Keratinocyte (primary cell): Measurements from ENCODE around the gene AKR1E2. TPM values are rescaled to one million over a fixed set of nuclear protein-coding genes. Genes with fewer than 3 reads are reported as not detected.

ENCODE experiments used
- DNase-seq: peaks from one replicate; pipeline ENCODE4 v3.0.0-alpha.2; 2011; ENCODE audit warnings: low read depth, missing footprints, low spot score
- FAIRE-seq: peaks from 2 replicates; lab custom pipeline; 2011; peaks lifted over from hg19 to GRCh38; lab: Jason Lieb, UNC
- H2AFZ ChIP-seq: 2 replicates; pipeline ENCODE4 v1.6.0; 2012; ENCODE audit warnings: low read length, control low read depth, inconsistent platforms; ENCODE audit not compliant: control insufficient read depth
- H3K27ac ChIP-seq: 2 replicates; pipeline ENCODE4 v1.5.1; 2011; ENCODE audit warnings: low read length; ENCODE audit not compliant: control insufficient read depth, insufficient read depth
- H3K27me3 ChIP-seq: 3 replicates; pipeline ENCODE4 v1.6.0; 2011; ENCODE audit warnings: low read length; ENCODE audit not compliant: control insufficient read depth, insufficient read depth; ENCODE audit errors: extremely low read depth
- H3K36me3 ChIP-seq, 2 experiments: 2 replicates in 1 of 2; 3 replicates in 1 of 2; pipeline ENCODE4 v1.5.1; 2011; ENCODE audit warnings: low read length in 2 of 2, mild to moderate bottlenecking in 1 of 2; ENCODE audit not compliant: control insufficient read depth in 2 of 2, insufficient read depth in 2 of 2; ENCODE audit errors: extremely low read depth in 1 of 2
- H3K4me1 ChIP-seq: 3 replicates; pipeline ENCODE4 v1.5.1; 2011; ENCODE audit warnings: low read length; ENCODE audit not compliant: control insufficient read depth, insufficient read depth; ENCODE audit errors: extremely low read depth
- H3K4me2 ChIP-seq: 3 replicates; pipeline ENCODE4 v1.6.0; 2011; ENCODE audit warnings: low read depth, low read length; ENCODE audit not compliant: control insufficient read depth, insufficient read depth; ENCODE audit errors: extremely low read depth
- H3K4me3 ChIP-seq, 3 experiments: fragments of 200-600 bp in 1 of 3; sonication (generic) in 1 of 3; 2 replicates in 2 of 3; 3 replicates in 1 of 3; pipeline ENCODE4 v1.5.1; 2011 to 2016; ENCODE audit warnings: low read length in 3 of 3, mild to moderate bottlenecking in 3 of 3, control low read depth in 2 of 3, inconsistent platforms in 1 of 3, low read depth in 1 of 3, mixed read lengths in 1 of 3, mixed run types in 1 of 3, moderate library complexity in 1 of 3; ENCODE audit not compliant: control insufficient read depth in 2 of 3, insufficient read depth in 2 of 3; ENCODE audit errors: extremely low read depth in 1 of 3
- H3K79me2 ChIP-seq: 2 replicates; pipeline ENCODE4 v1.6.0; 2012; ENCODE audit warnings: low read length; ENCODE audit not compliant: control insufficient read depth, insufficient read depth
- H3K9ac ChIP-seq: 3 replicates; pipeline ENCODE4 v1.6.0; 2011; ENCODE audit warnings: low read length; ENCODE audit not compliant: control insufficient read depth, insufficient read depth; ENCODE audit errors: extremely low read depth
- H3K9me1 ChIP-seq: 3 replicates; pipeline ENCODE4 v1.6.0; 2011; ENCODE audit warnings: low read length; ENCODE audit not compliant: control insufficient read depth, insufficient read depth; ENCODE audit errors: extremely low read depth
- H3K9me3 ChIP-seq: 2 replicates; pipeline ENCODE4 v1.5.1; 2012; ENCODE audit warnings: low read depth, low read length; ENCODE audit not compliant: control insufficient read depth
- H4K20me1 ChIP-seq: 3 replicates; pipeline ENCODE4 v1.6.0; 2011; ENCODE audit warnings: low read length; ENCODE audit not compliant: control insufficient read depth, insufficient read depth; ENCODE audit errors: extremely low read depth
- CTCF ChIP-seq, 3 experiments: IDR thresholded peaks in 1 of 3; conservative IDR thresholded peaks in 1 of 3; optimal IDR thresholded peaks in 1 of 3; 2 replicates in 2 of 3; 3 replicates in 1 of 3; pipeline versions ENCODE3 to v1.5.1; 2011; ENCODE audit warnings: low read length in 3 of 3, mild to moderate bottlenecking in 3 of 3, moderate library complexity in 2 of 3, control low read depth in 1 of 3, inconsistent platforms in 1 of 3; ENCODE audit not compliant: insufficient read depth in 2 of 3; ENCODE audit errors: extremely low read depth in 1 of 3
- EZH2 ChIP-seq: IDR thresholded peaks from one replicate; pipeline ENCODE4 v1.6.1; 2012; ENCODE audit warnings: inconsistent platforms, mild to moderate bottlenecking, low read length, moderate library complexity
- dilution Hi-C: fragments of 300-500 bp; cut with MboI; formaldehyde crosslinking; loops from one replicate; pipeline ENCODE4 v1.7.0; 2020; ENCODE audit warnings: low sequenced_read_pairs; ENCODE audit not compliant: extremely low pct_ligation_motif_present
- polyA plus RNA-seq, 5 experiments: library from polyadenylated mRNA; depleted of rRNA in 3 of 5; stranded (reverse) in 3 of 5; stranded (forward) in 1 of 5; unstranded in 1 of 5; fragments of >200 nt; gene quantifications; 1 replicate in 1 of 5; 2 replicates in 3 of 5; 3 replicates in 1 of 5; pipeline versions ENCODE4 v1.2.1 to v1.2.3, GENCODE V29; 2011 to 2012; ENCODE audit warnings: missing spikeins in 2 of 5, low read depth in 1 of 5, low replicate concordance in 1 of 5

AKR1E2 gene
- polyA plus RNA-seq, 1 donor (not counting 4 experiments of a cell fraction or from before 2014, with no cell fraction given) = 1.9 TPM

- Histone ChIP-seq H2AFZ (no peak overlapping the region), H3K4me1 (peaks cover under 1% of the 10 kb centered on the region), H3K79me2 (no peaks in the 10 kb centered on the region), H3K4me2 (no peak overlapping the region), H3K9ac (no peak overlapping the region), H3K36me3 (no peaks in the 10 kb centered on the region), H3K4me3 (no peak overlapping the region), H3K9me1 (no peaks in the 10 kb centered on the region), H3K27me3 (no peaks in the 10 kb centered on the region), H3K27ac (no peak overlapping the region), H4K20me1 (no peaks in the 10 kb centered on the region), H3K9me3 (no peaks in the 10 kb centered on the region)
- FAIRE-seq (no peak), DNase-seq (no peak)
- dilution Hi-C loops = no loop called here
- TF ChIP-seq EZH2 (no peak), CTCF (optimal IDR thresholded peaks at IDR 0.05 in 1 of 3, IDR thresholded peaks at IDR 0.05 in 1 of 3, conservative IDR thresholded peaks at IDR 0.05 in 1 of 3; ENCODE audit: extremely low read depth in 1 of 3, insufficient read depth in 2 of 3, low read length in 3 of 3) (no peak)
Measured at GRCh38 chr10:4792381-4792780, 33.6 kb upstream of the AKR1E2 start.

- no peak overlapping the region for H2AFZ ChIP-seq
- H3K9me3 ChIP-seq = no peaks in the 10 kb centered on the region
- no peaks in the 10 kb centered on the region for H3K79me2 ChIP-seq
- DNase-seq = no peak
- H3K4me3 ChIP-seq = no peak overlapping the region
- no peak overlapping the region for H3K27ac ChIP-seq
- no peaks in the 10 kb centered on the region for H3K36me3 ChIP-seq
- H4K20me1 ChIP-seq = no peaks in the 10 kb centered on the region
- no peak overlapping the region for H3K9ac ChIP-seq
- TF ChIP-seq CTCF (optimal IDR thresholded peaks at IDR 0.05 in 1 of 3, IDR thresholded peaks at IDR 0.05 in 1 of 3, conservative IDR thresholded peaks at IDR 0.05 in 1 of 3; ENCODE audit: extremely low read depth in 1 of 3, insufficient read depth in 2 of 3, low read length in 3 of 3) = no peak
- TF ChIP-seq EZH2 = no peak
- no peaks in the 10 kb centered on the region for H3K27me3 ChIP-seq
- H3K9me1 ChIP-seq = no peaks in the 10 kb centered on the region
- no peak for FAIRE-seq
- H3K4me1 ChIP-seq = peaks cover 22% of the 10 kb centered on the region
- H3K4me2 ChIP-seq = no peak overlapping the region
- dilution Hi-C loops = no loop called here
Measured at GRCh38 chr10:4801405-4801804, 24.6 kb upstream of the AKR1E2 start.
